Right renal cortex interstitium (tissue), 3 donors: Measurements from ENCODE around the gene ACYP2. TPM values are rescaled to one million over a fixed set of nuclear protein-coding genes. Genes with fewer than 3 reads are reported as not detected.

ENCODE experiments used
- DNase-seq, 3 donors: peaks; one replicate each; pipeline ENCODE4 v3.0.0-alpha.2; 2013; ENCODE audit warnings: low read depth in 3 of 3, low spot score in 2 of 3
- polyA plus RNA-seq, 3 donors: library from polyadenylated mRNA; unstranded; fragments of 120-200 nt; gene quantifications; one replicate each; pipeline ENCODE4 v1.2.1, GENCODE V29; 2013; ENCODE audit not compliant: insufficient read length in 3 of 3

ACYP2 gene
- polyA plus RNA-seq, 3 donors, result 16.1 to 23.9 (median 21.8) TPM

- peak in 2 of 3 donors; percentile 17 to 20 for DNase-seq
Observed at GRCh38 chr2:54208364-54209240, 93.2 kb downstream of the ACYP2 start.

- no peak for DNase-seq
Observed at GRCh38 chr2:54209379-54209778, 94.0 kb downstream of the ACYP2 start.

- no peak for DNase-seq
Observed at GRCh38 chr2:54212456-54212855, 97.0 kb downstream of the ACYP2 start.

- DNase-seq, result no peak
Observed at GRCh38 chr2:54213082-54213481, 97.7 kb downstream of the ACYP2 start.

GRCh38 chr2:54224997-54225396, 109.6 kb downstream of the ACYP2 start:
- no peak for DNase-seq

- no peak for DNase-seq
Observed at GRCh38 chr2:54226260-54226659, 110.8 kb downstream of the ACYP2 start.

GRCh38 chr2:54227798-54228197, 112.4 kb downstream of the ACYP2 start:
- no peak for DNase-seq

- DNase-seq, result no peak
Observed at GRCh38 chr2:54228945-54229344, 113.5 kb downstream of the ACYP2 start.

- DNase-seq, result no peak
Observed at GRCh38 chr2:54233832-54234649, 118.6 kb downstream of the ACYP2 start.

GRCh38 chr2:54237428-54237827, 122.0 kb downstream of the ACYP2 start:
- no peak for DNase-seq

- DNase-seq, result no peak
Observed at GRCh38 chr2:54239427-54239826, 124.0 kb downstream of the ACYP2 start.

GRCh38 chr2:54240515-54241469, 125.4 kb downstream of the ACYP2 start:
- DNase-seq, result no peak

- DNase-seq, result no peak
Observed at GRCh38 chr2:54247115-54247514, 131.7 kb downstream of the ACYP2 start.

GRCh38 chr2:54249629-54250028, 134.2 kb downstream of the ACYP2 start:
- DNase-seq, result no peak

GRCh38 chr2:54254180-54254579, 138.8 kb downstream of the ACYP2 start:
- DNase-seq, result no peak

- DNase-seq, result no peak
Observed at GRCh38 chr2:54255230-54256090, 140.0 kb downstream of the ACYP2 start.

- DNase-seq, result no peak
Observed at GRCh38 chr2:54256091-54256694, 140.8 kb downstream of the ACYP2 start, which contains the start of gene TSPYL6. Gene TSPYL6, minus strand, starts transcription at chr2:54256229. Its CDS starts 78 bp downstream, at chr2:54256151.

- no peak for DNase-seq
Observed at GRCh38 chr2:54258166-54258565, 142.8 kb downstream of the ACYP2 start.
